DMS153 (cell line): Measurements from ENCODE around the gene PPFIBP1.
"Not testable (repeated sequence)": the region's sequence is repeated elsewhere in the genome, so short reads cannot be mapped to it uniquely, and the experiment has no call there.

Source experiments
- DNase-seq: peaks from one replicate; lab custom pipeline; 2025; lab: John Stamatoyannopoulos, UW

PPFIBP1 gene

GRCh38 chr12:27592548-27592947, 68.5 kb downstream of the PPFIBP1 start:
- DNase-seq, result no peak

GRCh38 chr12:27593266-27593665, 69.3 kb downstream of the PPFIBP1 start:
- DNase-seq, result no peak

- DNase-seq, result no peak
Measured at GRCh38 chr12:27595231-27595642, 71.2 kb downstream of the PPFIBP1 start.

- not testable (repeated sequence) for DNase-seq
Measured at GRCh38 chr12:27598866-27599265, 74.9 kb downstream of the PPFIBP1 start.

- not testable (repeated sequence) for DNase-seq
Measured at GRCh38 chr12:27601056-27601828, 77.2 kb downstream of the PPFIBP1 start.

GRCh38 chr12:27602516-27602915, 78.5 kb downstream of the PPFIBP1 start:
- no peak for DNase-seq

- no peak for DNase-seq
Measured at GRCh38 chr12:27604431-27604830, 80.4 kb downstream of the PPFIBP1 start.

- no peak for DNase-seq
Measured at GRCh38 chr12:27606986-27607385, 83.0 kb downstream of the PPFIBP1 start.

GRCh38 chr12:27607591-27607990, 83.6 kb downstream of the PPFIBP1 start:
- DNase-seq, result no peak

- DNase-seq, result no peak
Measured at GRCh38 chr12:27608890-27609289, 84.9 kb downstream of the PPFIBP1 start.

- DNase-seq, result no peak
Measured at GRCh38 chr12:27610374-27610773, 86.4 kb downstream of the PPFIBP1 start.

- DNase-seq, result no peak
Measured at GRCh38 chr12:27614386-27614785, 90.4 kb downstream of the PPFIBP1 start.

- no peak for DNase-seq
Measured at GRCh38 chr12:27614866-27615265, 90.9 kb downstream of the PPFIBP1 start.

GRCh38 chr12:27615331-27615891, 91.4 kb downstream of the PPFIBP1 start:
- no peak for DNase-seq

- DNase-seq, result no peak
Measured at GRCh38 chr12:27616356-27617142, 92.5 kb downstream of the PPFIBP1 start.

GRCh38 chr12:27618836-27619235, 94.8 kb downstream of the PPFIBP1 start:
- DNase-seq, result no peak

- DNase-seq, result no peak
Measured at GRCh38 chr12:27619308-27619707, 95.3 kb downstream of the PPFIBP1 start.

- no peak for DNase-seq
Measured at GRCh38 chr12:27620121-27620520, 96.1 kb downstream of the PPFIBP1 start.

GRCh38 chr12:27622436-27623195, 98.6 kb downstream of the PPFIBP1 start:
- DNase-seq, result no peak

- DNase-seq, result no peak
Measured at GRCh38 chr12:27623645-27624044, 99.6 kb downstream of the PPFIBP1 start.

GRCh38 chr12:27624586-27624985, 100.6 kb downstream of the PPFIBP1 start:
- no peak for DNase-seq
